ENCODE measurements around the gene LRRC57. TPM values are rescaled to one million over a fixed set of nuclear protein-coding genes. Genes with fewer than 3 reads are reported as not detected.

Gene LRRC57
- total RNA-seq, 2 donors from 2014 or later, result 14.6 to 19.3 TPM

GRCh38 chr15:42523331-42523730, 25.3 kb downstream of the LRRC57 start:
- H3K27ac ChIP-seq (ENCODE audit: low read depth, low read length), result no peak overlapping the region
- H3K36me3 ChIP-seq (ENCODE audit: control insufficient read depth, insufficient read depth, low read length), result peaks cover 79% of the 10 kb centered on the region
- no peak overlapping the region for H3K9ac ChIP-seq (ENCODE audit: extremely low read depth, low read length, poor library complexity, severe bottlenecking)
- no peaks in the 10 kb centered on the region for H3K27me3 ChIP-seq (ENCODE audit: control insufficient read depth, insufficient read depth, low read length, poor library complexity, severe bottlenecking)
- H3K4me1 ChIP-seq (ENCODE audit: control insufficient read depth, insufficient read depth, low read length), result no peaks in the 10 kb centered on the region
- no peaks in the 10 kb centered on the region for H3K9me3 Mint-ChIP-seq
- TF ChIP-seq CTCF (conservative IDR thresholded peaks at IDR 0.05), result no peak
- no peak for DNase-seq
- 80 to 92% methylated on average over 1 to 2 of the region's 2 CpGs for WGBS, 2 experiments (ENCODE audit: insufficient coverage in 1 of 2, insufficient read length in 1 of 2)
- peaks cover 58% of the 10 kb centered on the region for H3K36me3 Mint-ChIP-seq (ENCODE audit: low read depth)
- no peak overlapping the region for H3K27ac Mint-ChIP-seq
- no peak overlapping the region for H3K4me3 ChIP-seq (ENCODE audit: low read length)
- H3K4me1 Mint-ChIP-seq, result no peaks in the 10 kb centered on the region
- H3K4me3 Mint-ChIP-seq, result no peak overlapping the region
- no peaks in the 10 kb centered on the region for H3K27me3 Mint-ChIP-seq (ENCODE audit: insufficient read depth)
- H3K9me3 ChIP-seq (ENCODE audit: control insufficient read depth, low read length), result no peaks in the 10 kb centered on the region

GRCh38 chr15:42511007-42511391, 37.6 kb downstream of the LRRC57 start:
- WGBS, 2 experiments (ENCODE audit: insufficient coverage in 1 of 2, insufficient read length in 1 of 2), result 97 to 100% methylated on average over 3 to 4 of the region's 4 CpGs
- no peak overlapping the region for H3K4me3 ChIP-seq (ENCODE audit: low read length)

GRCh38 chr15:42510258-42511006, 38.2 kb downstream of the LRRC57 start:
- H3K4me3 Mint-ChIP-seq, result no peak overlapping the region
- Histone ChIP-seq H3K4me1 (ENCODE audit: control insufficient read depth, insufficient read depth, low read length) (no peaks in the 10 kb centered on the region), H3K9me3 (ENCODE audit: control insufficient read depth, low read length) (no peaks in the 10 kb centered on the region), H3K27ac (ENCODE audit: low read depth, low read length) (no peak overlapping the region), H3K9ac (ENCODE audit: extremely low read depth, low read length, poor library complexity, severe bottlenecking) (no peak overlapping the region), H3K4me3 (ENCODE audit: low read length) (no peak overlapping the region), H3K36me3 (ENCODE audit: control insufficient read depth, insufficient read depth, low read length) (peaks cover 45% of the 10 kb centered on the region), H3K27me3 (ENCODE audit: control insufficient read depth, insufficient read depth, low read length, poor library complexity, severe bottlenecking) (no peaks in the 10 kb centered on the region)
- no peak for TF ChIP-seq CTCF (conservative IDR thresholded peaks at IDR 0.05)
- WGBS, 2 experiments (ENCODE audit: insufficient coverage in 1 of 2, insufficient read length in 1 of 2), result 95% methylated on average over 2 to 4 of the region's 4 CpGs
- H3K27ac Mint-ChIP-seq, result no peak overlapping the region
- H3K27me3 Mint-ChIP-seq (ENCODE audit: insufficient read depth), result no peaks in the 10 kb centered on the region
- H3K4me1 Mint-ChIP-seq, result peaks cover 3% of the 10 kb centered on the region
- DNase-seq, result no peak
- H3K9me3 Mint-ChIP-seq, result no peaks in the 10 kb centered on the region
- peaks cover 37% of the 10 kb centered on the region for H3K36me3 Mint-ChIP-seq (ENCODE audit: low read depth)

More at GRCh38 chr15:42511007-42511391, 37.6 kb downstream of the LRRC57 start:
- DNase-seq, result no peak
- Mint-ChIP-seq H3K27ac (no peak overlapping the region), H3K9me3 (no peaks in the 10 kb centered on the region), H3K4me3 (no peak overlapping the region), H3K36me3 (ENCODE audit: low read depth) (peaks cover 42% of the 10 kb centered on the region), H3K4me1 (peaks cover 3% of the 10 kb centered on the region), H3K27me3 (ENCODE audit: insufficient read depth) (no peaks in the 10 kb centered on the region)
- no peaks in the 10 kb centered on the region for H3K9me3 ChIP-seq (ENCODE audit: control insufficient read depth, low read length)
- H3K27ac ChIP-seq (ENCODE audit: low read depth, low read length), result no peak overlapping the region
- no peak overlapping the region for H3K9ac ChIP-seq (ENCODE audit: extremely low read depth, low read length, poor library complexity, severe bottlenecking)
- no peak for TF ChIP-seq CTCF (conservative IDR thresholded peaks at IDR 0.05)
- H3K36me3 ChIP-seq (ENCODE audit: control insufficient read depth, insufficient read depth, low read length), result peaks cover 50% of the 10 kb centered on the region
- no peaks in the 10 kb centered on the region for H3K4me1 ChIP-seq (ENCODE audit: control insufficient read depth, insufficient read depth, low read length)
- H3K27me3 ChIP-seq (ENCODE audit: control insufficient read depth, insufficient read depth, low read length, poor library complexity, severe bottlenecking), result no peaks in the 10 kb centered on the region
